ENCODE data around the gene HP1BP3.

DNA sequence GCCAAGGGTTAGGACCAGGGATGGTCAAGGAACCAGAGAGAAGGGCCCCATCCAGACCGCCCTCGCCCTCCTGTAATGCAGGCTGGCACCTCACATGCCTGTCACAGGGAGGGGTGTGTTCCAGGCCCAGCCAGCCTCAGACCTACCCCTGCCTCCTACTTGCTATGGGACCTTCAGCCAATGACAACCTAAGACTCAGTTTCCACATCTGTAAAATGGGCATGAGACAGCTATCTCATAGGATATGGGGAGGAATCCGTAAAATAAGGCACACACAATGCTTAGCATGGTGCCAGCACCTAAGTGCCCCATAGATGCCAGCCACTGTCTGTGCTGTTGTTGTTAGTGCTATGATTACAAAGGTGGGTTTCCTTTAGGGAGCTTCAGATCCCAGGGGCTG is 77.2 kb downstream of the HP1BP3 start:
- TF ChIP-seq, protein P1, sequence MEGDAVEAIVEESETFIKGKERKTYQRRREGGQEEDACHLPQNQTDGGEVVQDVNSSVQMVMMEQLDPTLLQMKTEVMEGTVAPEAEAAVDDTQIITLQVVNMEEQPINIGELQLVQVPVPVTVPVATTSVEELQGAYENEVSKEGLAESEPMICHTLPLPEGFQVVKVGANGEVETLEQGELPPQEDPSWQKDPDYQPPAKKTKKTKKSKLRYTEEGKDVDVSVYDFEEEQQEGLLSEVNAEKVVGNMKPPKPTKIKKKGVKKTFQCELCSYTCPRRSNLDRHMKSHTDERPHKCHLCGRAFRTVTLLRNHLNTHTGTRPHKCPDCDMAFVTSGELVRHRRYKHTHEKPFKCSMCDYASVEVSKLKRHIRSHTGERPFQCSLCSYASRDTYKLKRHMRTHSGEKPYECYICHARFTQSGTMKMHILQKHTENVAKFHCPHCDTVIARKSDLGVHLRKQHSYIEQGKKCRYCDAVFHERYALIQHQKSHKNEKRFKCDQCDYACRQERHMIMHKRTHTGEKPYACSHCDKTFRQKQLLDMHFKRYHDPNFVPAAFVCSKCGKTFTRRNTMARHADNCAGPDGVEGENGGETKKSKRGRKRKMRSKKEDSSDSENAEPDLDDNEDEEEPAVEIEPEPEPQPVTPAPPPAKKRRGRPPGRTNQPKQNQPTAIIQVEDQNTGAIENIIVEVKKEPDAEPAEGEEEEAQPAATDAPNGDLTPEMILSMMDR (IDR thresholded peaks at IDR 0.05) = no peak
- TF ChIP-seq POLR2AphosphoS5 (IDR thresholded peaks at IDR 0.05) = no peak

Measured in upper lobe of left lung (tissue), 4 donors.